ENCODE data around the gene CLIP3. TPM values are rescaled to one million over a fixed set of nuclear protein-coding genes. Genes with fewer than 3 reads are reported as not detected.

The CLIP3 gene
- total RNA-seq, 1 donor from 2014 or later: 8.1 TPM

GRCh38 chr19:36009633-36010379 is 22.9 kb downstream of the CLIP3 start:
- ATAC-seq (no peak), DNase-seq (no peak)
- H3K4me1 ChIP-seq: peaks cover 22% of the 10 kb centered on the region
- TF ChIP-seq CTCF (IDR thresholded peaks at IDR 0.05): no peak
- H3K27me3 ChIP-seq (ENCODE audit: low read depth): no peaks in the 10 kb centered on the region
- H3K27ac ChIP-seq: peak overlapping the region; percentile 65
- peak overlapping the region; percentile 55 for H3K4me3 ChIP-seq
- H3K36me3 ChIP-seq: no peaks in the 10 kb centered on the region
- H3K9me3 ChIP-seq: no peaks in the 10 kb centered on the region
- intact Hi-C loops (cut with DNase I): no loop called here

- H3K27ac ChIP-seq: peak overlapping the region; percentile 65
- peak; percentile 82 for DNase-seq
- peak; percentile 72 to 79 for ATAC-seq
- no peaks in the 10 kb centered on the region for H3K27me3 ChIP-seq (ENCODE audit: low read depth)
- H3K4me3 ChIP-seq: peak overlapping the region; percentile 55
- H3K36me3 ChIP-seq: peaks cover 3% of the 10 kb centered on the region
- H3K4me1 ChIP-seq: peaks cover 18% of the 10 kb centered on the region
- H3K9me3 ChIP-seq: no peaks in the 10 kb centered on the region
- peak; percentile 8 for TF ChIP-seq CTCF (IDR thresholded peaks at IDR 0.05)
- intact Hi-C loops (cut with DNase I): no loop called here
These were observed 23.5 kb downstream of the CLIP3 start for GRCh38 chr19:36009220-36009619.

DNA sequence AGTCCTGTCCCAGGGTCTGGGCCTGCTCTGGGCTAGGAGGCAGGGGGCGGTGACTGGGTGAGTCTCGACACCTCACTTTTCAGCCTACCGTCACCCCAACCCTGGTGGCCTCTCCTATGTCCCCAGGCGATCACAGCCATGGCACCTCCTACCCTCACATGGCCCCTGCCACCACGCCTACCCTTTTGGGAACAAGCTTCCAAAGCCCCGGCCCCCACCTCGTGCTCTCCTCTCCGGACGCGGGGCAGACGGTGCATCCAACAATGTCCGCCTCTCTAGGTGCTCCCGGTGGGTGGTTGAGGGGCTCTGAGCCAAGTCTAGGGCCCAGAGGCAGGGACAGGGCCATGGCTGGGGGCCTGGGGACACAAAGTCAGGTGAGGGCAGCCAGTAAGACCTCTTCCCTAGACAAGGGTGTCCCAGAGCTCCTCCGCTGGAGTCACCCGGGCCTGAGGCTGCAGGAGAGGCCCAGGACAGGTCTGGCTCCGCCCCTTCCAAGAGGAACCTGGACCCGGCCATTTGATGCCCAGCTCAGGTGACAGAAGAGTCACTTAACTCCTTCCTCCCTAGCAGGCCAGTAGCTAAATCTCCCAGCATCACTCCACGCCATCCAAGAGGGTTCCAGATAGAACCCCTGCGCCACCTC is 24.2 kb downstream of the CLIP3 start, which contains the start of gene SYNE4:
SYNE4 (minus strand) TSS at position 478 of the 643 bp plus-strand sequence; CDS start at position 346, 132 bp downstream.
- Histone ChIP-seq H3K27ac (peak within 1 kb of the TSS; percentile 65), H3K36me3 (peaks cover 11% of the 10 kb centered on the region), H3K27me3 (ENCODE audit: low read depth) (no peaks in the 10 kb centered on the region), H3K4me1 (peaks cover 16% of the 10 kb centered on the region), H3K9me3 (no peaks in the 10 kb centered on the region), H3K4me3 (peak within 1 kb of the TSS; percentile 55)
- ATAC-seq: peak; percentile 91 to 95
- peak; percentile 82 for DNase-seq
- intact Hi-C loops (cut with DNase I): no loop called here
- TF ChIP-seq CTCF (IDR thresholded peaks at IDR 0.05): no peak

GRCh38 chr19:36006955-36007354 is 25.7 kb downstream of the CLIP3 start:
- no peak for ATAC-seq
- peaks cover 10% of the 10 kb centered on the region for H3K4me1 ChIP-seq
- H3K27ac ChIP-seq: no peak overlapping the region
- no peak for DNase-seq
- TF ChIP-seq CTCF (IDR thresholded peaks at IDR 0.05): no peak
- H3K27me3 ChIP-seq (ENCODE audit: low read depth): no peaks in the 10 kb centered on the region
- H3K36me3 ChIP-seq: peaks cover 16% of the 10 kb centered on the region
- no peaks in the 10 kb centered on the region for H3K9me3 ChIP-seq
- intact Hi-C loops (cut with DNase I): no loop called here
- no peak overlapping the region for H3K4me3 ChIP-seq

GRCh38 chr19:36003284-36003683 is 29.4 kb downstream of the CLIP3 start:
- Histone ChIP-seq H3K36me3 (peaks cover 24% of the 10 kb centered on the region), H3K4me3 (no peak overlapping the region), H3K27me3 (ENCODE audit: low read depth) (no peaks in the 10 kb centered on the region), H3K9me3 (no peaks in the 10 kb centered on the region), H3K4me1 (peaks cover 14% of the 10 kb centered on the region), H3K27ac (no peak overlapping the region)
- intact Hi-C loops (cut with DNase I): no loop called here
- DNase-seq (no peak), ATAC-seq (no peak)
- no peak for TF ChIP-seq CTCF (IDR thresholded peaks at IDR 0.05)
